ENCODE measurements around the gene CACNA2D4.

CACNA2D4 gene

DNA sequence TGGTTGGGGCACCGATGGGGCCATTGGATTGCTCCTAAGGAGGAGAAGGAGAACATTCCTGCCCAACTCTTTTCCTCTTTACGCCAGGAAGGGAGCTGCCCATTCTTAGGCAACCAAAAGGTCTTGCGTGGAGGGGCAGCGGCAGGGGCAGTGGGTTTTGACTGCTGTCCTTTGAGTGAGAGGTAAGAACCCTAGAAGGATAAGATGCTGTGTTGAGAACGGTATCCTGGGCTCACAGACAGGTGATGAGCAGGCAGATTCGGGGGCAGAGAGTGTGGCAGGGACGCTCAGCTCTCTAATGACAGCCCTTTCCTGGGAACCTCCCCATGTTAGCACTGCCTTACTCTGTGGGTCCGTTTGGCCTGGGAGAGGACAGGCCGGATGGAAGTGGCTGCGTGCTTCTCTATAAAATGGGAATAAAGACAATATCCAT lies 84.8 kb downstream of the CACNA2D4 start:
- Histone ChIP-seq H3K4me2 (no peak overlapping the region), H3K27ac (no peak overlapping the region), H2AFZ (ENCODE audit: low read depth) (no peak overlapping the region), H3K27me3 (ENCODE audit: insufficient read depth, low read depth) (peaks cover 61% of the 10 kb centered on the region), H3K36me3 (ENCODE audit: insufficient read depth) (no peaks in the 10 kb centered on the region), H3K9ac (no peak overlapping the region), H3K4me1 (ENCODE audit: low read depth, poor library complexity, severe bottlenecking) (no peaks in the 10 kb centered on the region), H4K20me1 (ENCODE audit: insufficient read depth) (no peaks in the 10 kb centered on the region), H3K79me2 (ENCODE audit: insufficient read depth, low read depth) (no peaks in the 10 kb centered on the region), H3K4me3 (IDR thresholded peaks at IDR 0.05; ENCODE audit: insufficient read depth, low read depth, low read length) (no peak overlapping the region)
- TF ChIP-seq, protein P1, sequence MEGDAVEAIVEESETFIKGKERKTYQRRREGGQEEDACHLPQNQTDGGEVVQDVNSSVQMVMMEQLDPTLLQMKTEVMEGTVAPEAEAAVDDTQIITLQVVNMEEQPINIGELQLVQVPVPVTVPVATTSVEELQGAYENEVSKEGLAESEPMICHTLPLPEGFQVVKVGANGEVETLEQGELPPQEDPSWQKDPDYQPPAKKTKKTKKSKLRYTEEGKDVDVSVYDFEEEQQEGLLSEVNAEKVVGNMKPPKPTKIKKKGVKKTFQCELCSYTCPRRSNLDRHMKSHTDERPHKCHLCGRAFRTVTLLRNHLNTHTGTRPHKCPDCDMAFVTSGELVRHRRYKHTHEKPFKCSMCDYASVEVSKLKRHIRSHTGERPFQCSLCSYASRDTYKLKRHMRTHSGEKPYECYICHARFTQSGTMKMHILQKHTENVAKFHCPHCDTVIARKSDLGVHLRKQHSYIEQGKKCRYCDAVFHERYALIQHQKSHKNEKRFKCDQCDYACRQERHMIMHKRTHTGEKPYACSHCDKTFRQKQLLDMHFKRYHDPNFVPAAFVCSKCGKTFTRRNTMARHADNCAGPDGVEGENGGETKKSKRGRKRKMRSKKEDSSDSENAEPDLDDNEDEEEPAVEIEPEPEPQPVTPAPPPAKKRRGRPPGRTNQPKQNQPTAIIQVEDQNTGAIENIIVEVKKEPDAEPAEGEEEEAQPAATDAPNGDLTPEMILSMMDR (conservative IDR thresholded peaks at IDR 0.05; ENCODE audit: low read depth, low read length), result no peak

DNA sequence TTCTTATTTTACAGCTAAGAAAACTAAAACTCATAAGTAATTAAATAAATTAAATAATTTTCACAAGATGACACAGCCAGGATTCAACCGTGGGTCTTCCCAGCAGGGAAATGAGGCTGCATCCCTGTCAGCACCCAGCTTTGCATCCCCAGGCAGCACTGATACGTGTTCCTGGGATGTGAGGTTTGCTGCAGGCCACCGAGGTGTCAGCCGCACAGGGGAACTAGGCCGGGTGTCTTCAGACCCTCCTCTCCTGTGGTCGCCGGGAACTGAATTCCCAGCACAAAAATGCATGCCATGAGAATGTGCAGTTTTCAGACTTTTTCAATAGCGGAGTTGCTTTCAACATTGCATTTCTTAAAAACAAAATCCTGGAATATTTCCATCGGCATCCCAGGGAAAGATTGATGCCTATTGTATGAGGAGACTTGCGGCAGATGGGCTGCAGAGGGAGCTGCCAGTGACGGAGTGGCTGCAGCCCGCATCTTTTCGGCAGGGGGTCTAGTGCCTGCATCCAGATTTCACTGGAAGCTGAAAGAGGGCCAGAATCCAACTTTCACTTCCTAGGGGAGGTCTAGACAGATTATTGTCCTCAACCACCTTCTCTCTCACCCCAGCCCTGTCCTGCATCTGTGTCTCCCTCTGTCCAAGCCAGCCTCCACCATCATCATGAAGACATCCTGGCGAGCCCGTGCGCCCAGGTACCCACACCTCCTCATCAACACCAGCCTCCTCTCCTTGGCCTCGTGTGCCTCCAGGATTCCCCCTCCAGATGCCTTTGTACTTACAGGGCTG lies 85.5 kb downstream of the CACNA2D4 start:
- TF ChIP-seq, protein P1 (conservative IDR thresholded peaks at IDR 0.05; ENCODE audit: low read depth, low read length), result no peak
- H3K4me2 ChIP-seq, result no peak overlapping the region
- H3K9ac ChIP-seq, result no peak overlapping the region
- H3K36me3 ChIP-seq (ENCODE audit: insufficient read depth), result no peaks in the 10 kb centered on the region
- no peaks in the 10 kb centered on the region for H4K20me1 ChIP-seq (ENCODE audit: insufficient read depth)
- H3K79me2 ChIP-seq (ENCODE audit: insufficient read depth, low read depth), result no peaks in the 10 kb centered on the region
- peaks cover 55% of the 10 kb centered on the region for H3K27me3 ChIP-seq (ENCODE audit: insufficient read depth, low read depth)
- no peak overlapping the region for H3K27ac ChIP-seq
- H3K4me1 ChIP-seq (ENCODE audit: low read depth, poor library complexity, severe bottlenecking), result no peaks in the 10 kb centered on the region
- no peak overlapping the region for H2AFZ ChIP-seq (ENCODE audit: low read depth)
- H3K4me3 ChIP-seq (IDR thresholded peaks at IDR 0.05; ENCODE audit: insufficient read depth, low read depth, low read length), result no peak overlapping the region

DNA sequence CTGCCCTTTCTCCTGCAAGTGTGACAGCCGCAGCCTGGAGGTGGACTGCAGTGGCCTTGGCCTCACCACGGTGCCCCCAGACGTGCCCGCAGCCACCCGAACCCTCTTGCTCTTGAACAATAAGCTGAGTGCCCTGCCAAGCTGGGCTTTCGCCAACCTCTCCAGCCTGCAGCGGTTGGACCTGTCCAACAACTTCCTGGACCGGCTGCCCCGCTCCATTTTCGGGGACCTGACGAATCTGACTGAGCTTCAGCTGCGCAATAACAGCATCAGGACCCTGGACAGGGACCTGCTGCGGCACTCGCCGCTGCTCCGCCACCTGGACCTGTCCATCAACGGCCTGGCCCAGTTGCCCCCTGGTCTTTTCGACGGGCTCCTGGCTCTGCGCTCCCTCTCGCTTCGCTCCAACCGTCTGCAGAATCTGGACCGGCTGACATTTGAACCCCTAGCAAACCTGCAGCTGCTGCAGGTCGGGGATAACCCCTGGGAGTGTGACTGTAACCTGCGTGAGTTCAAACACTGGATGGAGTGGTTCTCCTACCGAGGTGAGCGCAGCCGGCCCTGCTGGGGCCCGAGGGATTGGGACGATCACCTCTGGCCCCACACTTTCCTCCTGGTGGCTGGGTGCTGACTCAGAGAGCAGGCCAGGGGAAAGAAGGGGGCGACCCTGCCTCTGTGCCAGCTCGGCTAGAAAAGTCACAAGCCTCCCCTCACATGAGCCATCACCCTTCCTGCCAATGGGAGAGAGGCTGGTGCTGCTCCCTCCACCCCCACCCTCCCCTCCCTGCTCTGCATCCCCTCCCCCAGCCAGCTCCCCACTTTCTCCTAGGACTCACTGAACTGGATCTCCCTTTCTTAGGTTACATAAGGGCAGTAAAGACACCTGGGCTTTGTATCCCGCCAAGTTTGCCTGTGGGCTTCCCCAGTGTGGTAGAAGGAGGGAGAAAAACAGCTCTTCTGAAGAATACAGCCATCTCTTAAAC lies 87.2 kb downstream of the CACNA2D4 start:
- TF ChIP-seq, protein P1 (conservative IDR thresholded peaks at IDR 0.05; ENCODE audit: low read depth, low read length), result no peak
- Histone ChIP-seq H3K27ac (no peak overlapping the region), H3K4me2 (no peak overlapping the region), H2AFZ (ENCODE audit: low read depth) (no peak overlapping the region), H3K27me3 (ENCODE audit: insufficient read depth, low read depth) (peaks cover 51% of the 10 kb centered on the region), H3K4me3 (IDR thresholded peaks at IDR 0.05; ENCODE audit: insufficient read depth, low read depth, low read length) (no peak overlapping the region), H3K36me3 (ENCODE audit: insufficient read depth) (no peaks in the 10 kb centered on the region), H3K4me1 (ENCODE audit: low read depth, poor library complexity, severe bottlenecking) (no peaks in the 10 kb centered on the region), H4K20me1 (ENCODE audit: insufficient read depth) (no peaks in the 10 kb centered on the region), H3K9ac (no peak overlapping the region), H3K79me2 (ENCODE audit: insufficient read depth, low read depth) (no peaks in the 10 kb centered on the region)

DNA sequence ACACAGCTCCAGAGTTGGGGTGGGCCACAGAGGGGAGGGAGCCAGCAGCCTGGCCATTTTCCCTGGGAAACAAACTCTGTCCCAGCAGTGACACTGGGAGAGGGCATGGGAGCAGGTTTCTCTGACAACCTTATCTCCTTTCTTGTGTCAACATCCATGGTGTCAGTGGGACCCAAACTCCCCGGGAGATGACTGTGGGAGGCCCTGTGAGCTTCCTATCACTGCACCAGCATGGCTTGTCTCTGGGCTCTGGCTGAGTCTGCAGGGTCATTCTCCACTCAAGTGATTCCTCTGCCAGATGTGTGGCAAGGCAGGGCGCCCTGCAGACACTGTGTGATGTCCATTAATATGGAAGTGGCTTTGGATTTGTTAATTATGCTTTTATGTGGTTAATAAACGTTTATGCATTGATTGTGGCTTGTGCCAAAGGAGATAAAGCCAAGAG lies 88.0 kb downstream of the CACNA2D4 start:
- H3K36me3 ChIP-seq (ENCODE audit: insufficient read depth), result no peaks in the 10 kb centered on the region
- H3K4me2 ChIP-seq, result no peak overlapping the region
- H3K27me3 ChIP-seq (ENCODE audit: insufficient read depth, low read depth), result peaks cover 52% of the 10 kb centered on the region

More for the DNA sequence above, 88.0 kb downstream of the CACNA2D4 start:
- Histone ChIP-seq H4K20me1 (ENCODE audit: insufficient read depth) (no peaks in the 10 kb centered on the region), H3K9ac (no peak overlapping the region), H3K27ac (no peak overlapping the region), H3K79me2 (ENCODE audit: insufficient read depth, low read depth) (no peaks in the 10 kb centered on the region), H3K4me1 (ENCODE audit: low read depth, poor library complexity, severe bottlenecking) (no peaks in the 10 kb centered on the region), H2AFZ (ENCODE audit: low read depth) (no peak overlapping the region), H3K4me3 (IDR thresholded peaks at IDR 0.05; ENCODE audit: insufficient read depth, low read depth, low read length) (no peak overlapping the region)
- TF ChIP-seq, protein P1 (conservative IDR thresholded peaks at IDR 0.05; ENCODE audit: low read depth, low read length), result no peak

Data from KMS-11 (cell line).